K562 (cell line): Measurements from ENCODE around the gene CLDN15. TPM values are rescaled to one million over a fixed set of nuclear protein-coding genes. Genes with fewer than 3 reads are reported as not detected.

Experiments used
- CBFA2T3 ChIP-seq: fragments of 450-650 bp; IDR thresholded peaks from 2 replicates; pipeline ENCODE4 v1.6.1; 2017
- CBX2 ChIP-seq: fragments of 200-600 bp; sonication (generic); IDR thresholded peaks from one replicate; pipeline ENCODE4 v1.6.1; 2012; ENCODE audit warnings: mild to moderate bottlenecking, low read length, inconsistent platforms; ENCODE audit not compliant: insufficient read depth, poor library complexity, severe bottlenecking
- CEBPB ChIP-seq: fragments of 450-650 bp; IDR thresholded peaks from 2 replicates; pipeline ENCODE4 v1.6.1; 2016; ENCODE audit warnings: missing genetic modification characterization, missing compliant biosample characterization
- CHAMP1 ChIP-seq: fragments of 450-650 bp; IDR thresholded peaks from 2 replicates; pipeline ENCODE4 v1.6.1; 2016; ENCODE audit warnings: mild to moderate bottlenecking
- CREB3L1 ChIP-seq: fragments of 450-650 bp; IDR thresholded peaks from 2 replicates; pipeline ENCODE4 v1.6.1; 2014; ENCODE audit warnings: low read depth, mild to moderate bottlenecking, moderate library complexity, borderline replicate concordance
- CREM ChIP-seq: IDR thresholded peaks from 2 replicates; pipeline ENCODE4 v1.6.1; 2014; ENCODE audit warnings: antibody characterized with exemption, low read depth
- DNMT1 ChIP-seq: fragments of 450-650 bp; IDR thresholded peaks from 2 replicates; pipeline ENCODE4 v1.6.1; 2016; ENCODE audit warnings: antibody characterized with exemption, mild to moderate bottlenecking
- DPF2 ChIP-seq: fragments of 450-650 bp; IDR thresholded peaks from 2 replicates; pipeline ENCODE4 v1.6.1; 2016
- HDAC3 ChIP-seq: fragments of 450-650 bp; IDR thresholded peaks from 2 replicates; pipeline ENCODE4 v1.6.1; 2018; ENCODE audit warnings: borderline replicate concordance, mild to moderate bottlenecking, moderate library complexity; ENCODE audit not compliant: partially characterized antibody
- IFI16 ChIP-seq: fragments of 250-450 bp; sonication (Bioruptor Pico); IDR thresholded peaks from 2 replicates; pipeline ENCODE4 v2.1.2; 2022; ENCODE audit warnings: mild to moderate bottlenecking, inconsistent platforms
- MXD1 ChIP-seq: fragments of 250-450 bp; sonication (Bioruptor Pico); IDR thresholded peaks from 2 replicates; pipeline ENCODE4 v1.8.0; 2021; ENCODE audit warnings: borderline replicate concordance, mild to moderate bottlenecking, moderate library complexity; ENCODE audit not compliant: poor library complexity, severe bottlenecking
- PBX2 ChIP-seq, 2 experiments: IDR thresholded peaks in 1 of 2; conservative IDR thresholded peaks in 1 of 2; 2 replicates each; pipeline ENCODE4 v1.6.1; 2016; ENCODE audit warnings: low read depth in 2 of 2, mild to moderate bottlenecking in 1 of 2, missing compliant biosample characterization in 1 of 2, missing genetic modification characterization in 1 of 2, moderate library complexity in 1 of 2
- PML ChIP-seq: IDR thresholded peaks from 2 replicates; pipeline ENCODE4 v1.6.1; 2012; ENCODE audit warnings: low read length, inconsistent platforms
- SIRT6 ChIP-seq: IDR thresholded peaks from one replicate; pipeline ENCODE4 v1.6.1; 2012; ENCODE audit warnings: low read depth, mild to moderate bottlenecking, control low read depth, inconsistent platforms, low read length, moderate library complexity
- SRSF3 ChIP-seq: fragments of 200-400 bp; formaldehyde crosslinking; IDR thresholded peaks from 2 replicates; pipeline ENCODE4 v1.6.1; 2016; ENCODE audit warnings: mild to moderate bottlenecking, low read length, moderate library complexity; ENCODE audit not compliant: insufficient read depth
- TFE3 ChIP-seq: fragments of 450-650 bp; formaldehyde crosslinking; IDR thresholded peaks from 2 replicates; pipeline ENCODE4 v1.4.0; 2020; ENCODE audit warnings: mild to moderate bottlenecking, mixed read lengths
- polyA plus RNA-seq, 8 experiments: library from polyadenylated mRNA; depleted of rRNA in 4 of 8; stranded (reverse) in 5 of 8; unstranded in 3 of 8; fragments of >200 nt; fragmentation: Nextera tagmentation in 2 of 8; fragmentation: Illumina TruSeq in 1 of 8; extraction: Ambion mirVana in 2 of 8; extraction: Trizol in 1 of 8; gene quantifications; 2 replicates each; pipeline versions ENCODE4 v1.2.1 to v1.2.3, GENCODE V29; 2011 to 2014; ENCODE audit warnings: inconsistent platforms in 1 of 8, missing spikeins in 1 of 8
- total RNA-seq, 7 experiments: library from RNA; depleted of rRNA in 6 of 7; stranded (reverse); fragments of >200 nt in 6 of 7; fragmentation: Illumina TruSeq in 2 of 7; extraction: Trizol in 2 of 7; gene quantifications; 2 replicates each; pipeline versions ENCODE4 v1.2.1 to v1.2.3, GENCODE V29; 2011 to 2021; ENCODE audit warnings: low replicate concordance in 1 of 7

Gene CLDN15
- total and polyA plus RNA-seq, 9 of the 15 experiments (the other 6 are each of a cell fraction or from before 2014, with no cell fraction given) = 0.32 to 14.5 (median 7.4) TPM

- TF ChIP-seq PBX2 (CRISPR knock-in tag; IDR thresholded peaks at IDR 0.05; ENCODE audit: low read depth) (no peak), PBX2 (tag; conservative IDR thresholded peaks at IDR 0.05; ENCODE audit: low read depth) (peak; percentile 59), CHAMP1 (no peak), SIRT6 (no peak), DPF2 (peak; percentile 76), IFI16 (CRISPR knock-in tag) (no peak), TFE3 (CRISPR knock-in tag) (no peak), CBX2 (no peak), SRSF3 (no peak), HDAC3 (peak; percentile 83), CEBPB (tag) (peak; percentile 85), CREM (peak; percentile 67; the same call in 1 of the 2 replicates), CBFA2T3 (peak; percentile 97), PML (peak; percentile 90), DNMT1 (no peak), CREB3L1 (no peak), MXD1 (CRISPR knock-in tag) (no peak)
Observed at GRCh38 chr7:101265622-101266516, 28.3 kb upstream of the CLDN15 start (continued).
